ENCODE results near the gene GUK1.
A peak's percentile ranks its signal among the peaks of the same experiment; 100 is the strongest.

GUK1 gene

GRCh38 chr1:228136901-228137300 lies 3.2 kb upstream of the GUK1 start:
- ChIA-PET POLR2A (no interaction called here), CTCF (interaction anchor here (0.9 to 5.2 kb wide), 4 partner anchors 15 to 31 kb away, joined by 3 to 40 read pairs (median 5); partner anchors contain the start of gene IBA57)
- TF ChIP-seq, protein P1, sequence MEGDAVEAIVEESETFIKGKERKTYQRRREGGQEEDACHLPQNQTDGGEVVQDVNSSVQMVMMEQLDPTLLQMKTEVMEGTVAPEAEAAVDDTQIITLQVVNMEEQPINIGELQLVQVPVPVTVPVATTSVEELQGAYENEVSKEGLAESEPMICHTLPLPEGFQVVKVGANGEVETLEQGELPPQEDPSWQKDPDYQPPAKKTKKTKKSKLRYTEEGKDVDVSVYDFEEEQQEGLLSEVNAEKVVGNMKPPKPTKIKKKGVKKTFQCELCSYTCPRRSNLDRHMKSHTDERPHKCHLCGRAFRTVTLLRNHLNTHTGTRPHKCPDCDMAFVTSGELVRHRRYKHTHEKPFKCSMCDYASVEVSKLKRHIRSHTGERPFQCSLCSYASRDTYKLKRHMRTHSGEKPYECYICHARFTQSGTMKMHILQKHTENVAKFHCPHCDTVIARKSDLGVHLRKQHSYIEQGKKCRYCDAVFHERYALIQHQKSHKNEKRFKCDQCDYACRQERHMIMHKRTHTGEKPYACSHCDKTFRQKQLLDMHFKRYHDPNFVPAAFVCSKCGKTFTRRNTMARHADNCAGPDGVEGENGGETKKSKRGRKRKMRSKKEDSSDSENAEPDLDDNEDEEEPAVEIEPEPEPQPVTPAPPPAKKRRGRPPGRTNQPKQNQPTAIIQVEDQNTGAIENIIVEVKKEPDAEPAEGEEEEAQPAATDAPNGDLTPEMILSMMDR (IDR thresholded peaks at IDR 0.05; ENCODE audit: control extremely low read depth, extremely low read depth, low read depth, missing control alignments) = no peak
- DNase-seq (ENCODE audit: extremely low spot score) = no peak

GRCh38 chr1:228139406-228139930 lies 611 bp upstream of the GUK1 start:
- DNase-seq (ENCODE audit: extremely low spot score) = no peak
- TF ChIP-seq, protein P1 (IDR thresholded peaks at IDR 0.05; ENCODE audit: control extremely low read depth, extremely low read depth, low read depth, missing control alignments) = no peak
- ChIA-PET POLR2A (no interaction called here), CTCF (interaction anchor here (0.7 to 5.2 kb wide), 4 partner anchors 9 to 26 kb away, joined by 3 to 40 read pairs (median 8); partner anchors contain the start of gene IBA57)

DNA sequence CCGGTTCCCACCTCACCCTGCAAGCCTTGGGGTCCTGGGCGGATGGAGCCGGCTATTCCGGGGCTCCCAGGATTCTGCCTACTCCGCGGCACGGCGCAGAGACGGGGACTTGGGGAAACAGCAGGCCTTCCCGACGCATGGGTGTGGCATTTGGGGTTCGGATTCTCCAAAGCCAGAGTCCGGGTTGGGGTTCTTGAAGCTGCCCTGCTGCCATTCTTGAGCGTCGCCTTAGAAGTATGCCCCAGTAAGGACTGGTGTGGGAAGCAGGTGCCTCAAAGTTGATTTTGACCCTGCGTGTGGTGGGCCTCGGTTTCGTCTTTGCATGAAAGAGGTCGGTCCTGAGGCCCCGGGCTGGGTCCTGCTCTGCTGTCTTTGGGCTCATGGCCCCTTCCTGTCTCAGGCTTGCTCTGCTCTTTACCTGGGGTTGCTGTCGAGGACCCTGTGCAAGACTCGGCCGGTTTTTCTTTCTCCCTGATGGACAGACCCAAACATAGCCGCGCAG lies 696 bp downstream of the GUK1 start:
- POLR2A ChIA-PET = interaction anchor here (0.5 kb wide), 1 partner anchor 318 kb away, joined by 4 read pairs; no protein-coding TSS in a partner anchor
- peak; percentile 21 for DNase-seq (ENCODE audit: extremely low spot score)

GRCh38 chr1:228141226-228142044 lies 1.4 kb downstream of the GUK1 start:
- peak; percentile 48 for DNase-seq (ENCODE audit: extremely low spot score)
- ChIA-PET POLR2A (no interaction called here), CTCF (interaction anchor here (1.9 to 4.9 kb wide), 2 partner anchors 10 to 24 kb away, joined by 7 to 41 read pairs; partner anchors contain the start of gene IBA57)
- TF ChIP-seq, protein P1 (IDR thresholded peaks at IDR 0.05; ENCODE audit: control extremely low read depth, extremely low read depth, low read depth, missing control alignments) = no peak

More for the DNA sequence above, 696 bp downstream of the GUK1 start:
- TF ChIP-seq, protein P1 (IDR thresholded peaks at IDR 0.05; ENCODE audit: control extremely low read depth, extremely low read depth, low read depth, missing control alignments) = no peak
- CTCF ChIA-PET = interaction anchor here (0.9 to 1.5 kb wide), 4 partner anchors 10 to 28 kb away, joined by 3 to 9 read pairs (median 5); no protein-coding TSS in a partner anchor

DNA sequence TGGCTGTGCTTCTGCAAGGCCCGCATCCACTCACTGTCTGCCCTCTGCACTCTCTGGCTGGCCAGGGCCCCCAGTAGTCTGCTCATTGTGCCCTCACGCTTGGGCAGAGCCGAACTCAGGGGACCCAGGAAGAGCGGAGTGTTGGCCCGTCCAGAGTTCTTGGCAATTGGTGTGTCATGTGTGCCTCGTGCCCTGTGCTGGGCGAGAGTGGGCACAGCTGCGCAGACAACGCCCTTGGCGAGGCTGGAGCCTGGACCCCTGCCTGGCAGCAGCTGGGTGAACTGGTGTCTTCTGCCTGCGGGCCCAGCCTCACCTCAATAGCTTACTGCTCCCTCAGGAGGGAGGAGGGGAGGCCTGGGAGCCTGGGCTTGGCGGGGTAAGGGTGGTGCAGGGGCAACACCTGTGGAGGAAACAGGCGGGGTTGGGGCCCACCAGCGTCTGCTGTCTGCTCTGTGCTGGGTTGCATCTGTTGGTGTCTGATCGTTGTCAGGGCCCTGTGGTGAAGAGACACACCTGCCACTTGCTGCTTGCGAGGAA lies 2.1 kb downstream of the GUK1 start:
- ChIA-PET CTCF (interaction anchor here (0.7 to 4.9 kb wide), 5 partner anchors 10 to 23 kb away, joined by 3 to 41 read pairs (median 6); partner anchors contain the start of gene IBA57), POLR2A (no interaction called here)
- TF ChIP-seq, protein P1 (IDR thresholded peaks at IDR 0.05; ENCODE audit: control extremely low read depth, extremely low read depth, low read depth, missing control alignments) = no peak
- DNase-seq (ENCODE audit: extremely low spot score) = no peak

GRCh38 chr1:228142701-228143136 lies 2.6 kb downstream of the GUK1 start:
- DNase-seq (ENCODE audit: extremely low spot score) = no peak
- ChIA-PET POLR2A (no interaction called here), CTCF (interaction anchor here (0.7 to 4.9 kb wide), 6 partner anchors 9 to 26 kb away, joined by 3 to 41 read pairs (median 6); partner anchors contain the start of gene IBA57)
- TF ChIP-seq, protein P1 (IDR thresholded peaks at IDR 0.05; ENCODE audit: control extremely low read depth, extremely low read depth, low read depth, missing control alignments) = no peak
